Activated CD8-positive, alpha-beta memory T cell treated with anti-CD3 and anti-CD28 coated beads for 4 hours (primary cell): ENCODE measurements around the gene RAB8A.
A peak's percentile ranks its signal among the peaks of the same experiment; 100 is the strongest.

Experiments used
- DNase-seq, 2 donors: peaks; one replicate each; pipeline ENCODE4 v3.0.0-alpha.2; 2020; ENCODE audit warnings: low read depth in 2 of 2

Gene RAB8A

GRCh38 chr19:16111160-16111908 is at the start of gene RAB8A:
RAB8A (plus strand) TSS chr19:16111889; CDS start chr19:16111902, 13 bp downstream.
- DNase-seq = peak; percentile 96 to 98

- DNase-seq = no peak
These were observed 49.7 kb upstream of the RAB8A start for GRCh38 chr19:16061943-16062342.

- DNase-seq = no peak
These were observed 48.9 kb upstream of the RAB8A start for GRCh38 chr19:16062789-16063188.

- DNase-seq = no peak
These were observed 47.3 kb upstream of the RAB8A start for GRCh38 chr19:16064209-16064889.

- no peak for DNase-seq
These were observed 45.0 kb upstream of the RAB8A start for GRCh38 chr19:16066611-16067104.

- no peak for DNase-seq
These were observed 44.3 kb upstream of the RAB8A start for GRCh38 chr19:16067205-16067938.

GRCh38 chr19:16068696-16069259 is 42.9 kb upstream of the RAB8A start:
- DNase-seq = no peak

GRCh38 chr19:16069813-16070365 is 41.8 kb upstream of the RAB8A start:
- no peak for DNase-seq

- peak; percentile 58 to 83 for DNase-seq
These were observed 41.2 kb upstream of the RAB8A start for GRCh38 chr19:16070366-16070990.

GRCh38 chr19:16071072-16071691 is 40.5 kb upstream of the RAB8A start:
- DNase-seq = no peak

GRCh38 chr19:16073481-16073880 is 38.2 kb upstream of the RAB8A start:
- no peak for DNase-seq

GRCh38 chr19:16073988-16074387 is 37.7 kb upstream of the RAB8A start:
- DNase-seq = no peak

- no peak for DNase-seq
These were observed 37.0 kb upstream of the RAB8A start for GRCh38 chr19:16074488-16075365.

GRCh38 chr19:16075430-16076153 is 36.1 kb upstream of the RAB8A start:
- no peak for DNase-seq

- DNase-seq = peak; percentile 59 to 71
These were observed 35.3 kb upstream of the RAB8A start, which contains the start of gene TPM4 for GRCh38 chr19:16076154-16076957. TPM4 (plus strand) TSS chr19:16076495; CDS start chr19:16076566, 71 bp downstream.

- DNase-seq = no peak
These were observed 34.6 kb upstream of the RAB8A start for GRCh38 chr19:16076958-16077611.

- DNase-seq = no peak
These were observed 33.5 kb upstream of the RAB8A start for GRCh38 chr19:16077984-16078758.
